Heart left ventricle (tissue), 16 donors: ENCODE data around the gene FBP1. TPM values are rescaled to one million over a fixed set of nuclear protein-coding genes. Genes with fewer than 3 reads are reported as not detected.
A peak's percentile ranks its signal among the peaks of the same experiment; 100 is the strongest.

ENCODE experiments used
- ATAC-seq, 4 donors: fragments of 200-7000 bp; cut with Tn5 transposase; one replicate each; pipeline ENCODE4 v1.9.1; 2020 to 2022; ENCODE audit warnings: moderate library complexity in 4 of 4, mild to moderate bottlenecking in 3 of 4, moderate number of reproducible peaks in 1 of 4
- DNase-seq, 5 donors: peaks; one replicate each; pipeline ENCODE4 v3.0.0-alpha.2; 2020
- H3K27ac ChIP-seq, 12 donors: fragments of 200-600 bp; sonication (generic) in 4 of 12; one replicate each; pipeline versions ENCODE4 v1.5.0 to v1.8.0; 2016 to 2022; ENCODE audit warnings: mild to moderate bottlenecking in 2 of 12
- H3K27me3 ChIP-seq, 9 donors: fragments of 200-600 bp; sonication (generic) in 2 of 9; one replicate each; pipeline versions ENCODE4 v1.5.1 to v1.8.0; 2016 to 2022; ENCODE audit warnings: mild to moderate bottlenecking in 3 of 9
- H3K36me3 ChIP-seq, 9 donors: fragments of 200-600 bp; sonication (generic) in 2 of 9; one replicate each; pipeline versions ENCODE4 v1.5.0 to v1.8.0; 2018 to 2022; ENCODE audit warnings: mild to moderate bottlenecking in 2 of 9
- H3K4me1 ChIP-seq, 12 donors: fragments of 200-600 bp; sonication (generic) in 4 of 12; one replicate each; pipeline versions ENCODE4 v1.5.0 to v1.8.0; 2016 to 2022; ENCODE audit warnings: mild to moderate bottlenecking in 3 of 12
- H3K4me3 ChIP-seq, 12 donors: fragments of 200-600 bp; sonication (generic) in 4 of 12; one replicate each; pipeline versions ENCODE4 v1.5.0 to v1.8.0; 2017 to 2022; ENCODE audit warnings: mild to moderate bottlenecking in 9 of 12, moderate library complexity in 4 of 12
- H3K9me3 ChIP-seq, 12 donors: fragments of 200-600 bp; sonication (generic) in 4 of 12; one replicate each; pipeline versions ENCODE4 v1.5.0 to v1.8.0; 2016 to 2022; ENCODE audit warnings: mild to moderate bottlenecking in 1 of 12
- CTCF ChIP-seq, 12 donors: fragments of 200-600 bp; sonication (generic) in 4 of 12; IDR thresholded peaks; one replicate each; pipeline versions ENCODE4 v1.5.0 to v1.8.0; 2018 to 2022; ENCODE audit warnings: antibody characterized with exemption in 12 of 12, mild to moderate bottlenecking in 5 of 12
- POLR2A ChIP-seq, 2 donors: fragments of 450-650 bp; IDR thresholded peaks; one replicate each; pipeline ENCODE4 v1.6.1; 2017; ENCODE audit warnings: antibody characterized with exemption in 2 of 2, mild to moderate bottlenecking in 2 of 2, moderate library complexity in 2 of 2
- WGBS, 4 donors: extraction: QIAGEN DNeasy Blood & Tissue Kit in 2 of 4; methylation state at CpG; one replicate each; pipeline versions ENCODE4 v1.1.5 to v1.1.7; 2013 to 2018; 5-methylcytosine and 5-hydroxymethylcytosine counted together
- intact Hi-C, 10 donors: fragments of 100-400 bp; cut with DNase I; formaldehyde crosslinking; loops; one replicate each; pipeline versions ENCODE4 v1.11.1 to v1.14.2; 2022
- polyA plus RNA-seq, 2 donors: library from polyadenylated mRNA; stranded (reverse); fragments of 200-250 nt; gene quantifications; one replicate each; pipeline ENCODE4 v1.2.3, GENCODE V29; 2013
- total RNA-seq, 9 donors: library from RNA; depleted of rRNA in 2 of 9; stranded (reverse); fragments of >200 nt in 2 of 9; fragmentation: NEBNext Ultra II Directional in 3 of 9; extraction: Animal tissue kit (Norgen Biotek cat#: 25700) in 3 of 9; gene quantifications; one replicate each; pipeline versions ENCODE4 v1.1.0 to v1.2.4, GENCODE V29; 2016 to 2023
- donor health status: ischemic (EF 13 %, LVEDD 7.1; RV severe dilation, severe dysfunction).
- donor health status: healthy with polysubstance abuse.
- donor health status: DM: no; HTN: yes; CAD: no.
- donor health status: DM: no; HTN: no; CAD: no.
- donor health status: ischemic (EF 25% LVEDD 6.9; RV normal size, moderate dysfunction).
- donor health status: ischemic (EF 25% LVEDD 5.7; RV mildly dilated, moderate dysfunction).
- donor health status: healthy.
- donor health status: DM: yes; HTN: yes; CAD: no.
- donor health status: ischemic (EF 35%, LVEDD 5.7; RV mildly dilated, moderate dysfunction).
- donor health status: nonischemic (EF 11% LVEDD 7.7; RV severe dilation, severe dysfunction).
- donor health status: DM: yes; HTN: yes; CAD: no.
- donor health status: PGD.
- donor health status: ischemic (EF 29% LVEDD 5.4; RV normal size, mild dysfunction).
- donor health status: nonischemic (EF 23%, LVEDD 6.1; RV moderate dilation, normal function).

Gene FBP1
- total and polyA plus RNA-seq, 11 donors, result 0.50 to 18.5 (median 0.94) TPM

- no peaks in the 10 kb centered on the region for H3K9me3 ChIP-seq
- no peaks in the 10 kb centered on the region for H3K27me3 ChIP-seq
- peaks cover 0 to 3% (median 0%) of the 10 kb centered on the region in 12 donors for H3K4me1 ChIP-seq
- TF ChIP-seq CTCF (IDR thresholded peaks at IDR 0.05), result no peak
- TF ChIP-seq POLR2A (IDR thresholded peaks at IDR 0.05), result no peak
- 77 to 86% (median 80%) methylated on average over 3 of the region's 3 CpGs for WGBS, 4 donors
- H3K27ac ChIP-seq, result no peak overlapping the region
- DNase-seq (no peak), ATAC-seq (no peak)
- no peak overlapping the region for H3K4me3 ChIP-seq
- no peaks in the 10 kb centered on the region for H3K36me3 ChIP-seq
- intact Hi-C loops, result no loop called here
These were observed 26.3 kb downstream of the FBP1 start for GRCh38 chr9:94613003-94613402.

GRCh38 chr9:94612071-94612470 is 27.2 kb downstream of the FBP1 start:
- ATAC-seq (no peak), DNase-seq (no peak)
- H3K27me3 ChIP-seq, result peaks cover 0 to 3% (median 0%) of the 10 kb centered on the region in 9 donors
- peaks cover 0 to 4% (median 0%) of the 10 kb centered on the region in 12 donors for H3K4me1 ChIP-seq
- 90 to 94% (median 92%) methylated on average over 7 of the region's 7 CpGs for whole genome bisulfite sequencing, 4 donors
- TF ChIP-seq POLR2A (IDR thresholded peaks at IDR 0.05) (no peak), CTCF (IDR thresholded peaks at IDR 0.05) (no peak)
- intact Hi-C loops, result no loop called here
- no peaks in the 10 kb centered on the region for H3K9me3 ChIP-seq
- H3K27ac ChIP-seq, result no peak overlapping the region
- no peaks in the 10 kb centered on the region for H3K36me3 ChIP-seq
- H3K4me3 ChIP-seq, result no peak overlapping the region

- TF ChIP-seq CTCF (IDR thresholded peaks at IDR 0.05) (no peak), POLR2A (IDR thresholded peaks at IDR 0.05) (no peak)
- Histone ChIP-seq H3K27me3 (peaks cover 0 to 5% (median 0%) of the 10 kb centered on the region in 9 donors), H3K36me3 (no peaks in the 10 kb centered on the region), H3K27ac (no peak overlapping the region), H3K4me1 (peaks cover 0 to 4% (median 0%) of the 10 kb centered on the region in 12 donors), H3K4me3 (no peak overlapping the region), H3K9me3 (no peaks in the 10 kb centered on the region)
- DNase-seq, result no peak
- 78 to 93% (median 87%) methylated on average over 3 of the region's 3 CpGs for WGBS, 4 donors
- ATAC-seq, result no peak
- intact Hi-C loops, result no loop called here
These were observed 27.7 kb downstream of the FBP1 start for GRCh38 chr9:94611638-94612068.

GRCh38 chr9:94610181-94610606 is 29.1 kb downstream of the FBP1 start:
- DNase-seq, result no peak
- intact Hi-C loops, result no loop called here
- Histone ChIP-seq H3K27ac (no peak overlapping the region), H3K4me3 (no peak overlapping the region), H3K36me3 (no peaks in the 10 kb centered on the region), H3K9me3 (no peaks in the 10 kb centered on the region), H3K4me1 (peaks cover 0 to 4% (median 0%) of the 10 kb centered on the region in 12 donors), H3K27me3 (peaks cover 0 to 5% (median 0%) of the 10 kb centered on the region in 9 donors)
- peak in 1 of 4 donors; percentile 45 for ATAC-seq
- 28 to 44% (median 37%) methylated on average over 6 of the region's 6 CpGs for WGBS, 4 donors
- TF ChIP-seq CTCF (IDR thresholded peaks at IDR 0.05), result no peak
